PC-9 (cell line): Measurements from ENCODE around the gene PCDH9.

Experiments
- EZH2 ChIP-seq: fragments of 200-600 bp; sonication (generic); IDR thresholded peaks from 2 replicates; pipeline ENCODE4 v1.8.0; 2017; ENCODE audit warnings: antibody characterized with exemption, low read depth
- TF ChIP-seq, protein P1 (sequence below): fragments of 200-600 bp; sonication (generic); conservative IDR thresholded peaks from 2 replicates; pipeline ENCODE4 v1.6.1; 2017; ENCODE audit warnings: mixed run types, antibody characterized with exemption, mild to moderate bottlenecking, moderate library complexity

DNA sequence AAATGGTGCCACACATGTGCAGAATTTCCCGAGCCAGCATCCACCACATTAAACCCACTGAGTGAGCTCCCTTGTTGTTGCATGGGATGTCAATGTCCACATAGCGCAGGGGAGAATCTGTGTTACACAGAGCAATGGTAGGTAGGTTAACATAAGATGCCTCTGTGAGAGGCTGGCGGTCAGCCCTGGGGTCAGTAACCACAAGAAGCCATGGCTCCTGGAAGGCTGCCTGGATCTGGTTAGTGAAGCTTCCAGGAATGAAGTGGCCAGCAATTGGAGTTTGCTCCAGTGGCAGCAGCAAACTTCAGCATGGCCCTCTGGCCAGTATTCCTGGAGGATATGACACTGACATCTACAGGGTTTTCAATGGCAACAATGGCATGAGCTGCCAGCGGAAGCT is 37.0 kb upstream of the PCDH9 start:
- TF ChIP-seq EZH2: no peak
- TF ChIP-seq, protein P1, sequence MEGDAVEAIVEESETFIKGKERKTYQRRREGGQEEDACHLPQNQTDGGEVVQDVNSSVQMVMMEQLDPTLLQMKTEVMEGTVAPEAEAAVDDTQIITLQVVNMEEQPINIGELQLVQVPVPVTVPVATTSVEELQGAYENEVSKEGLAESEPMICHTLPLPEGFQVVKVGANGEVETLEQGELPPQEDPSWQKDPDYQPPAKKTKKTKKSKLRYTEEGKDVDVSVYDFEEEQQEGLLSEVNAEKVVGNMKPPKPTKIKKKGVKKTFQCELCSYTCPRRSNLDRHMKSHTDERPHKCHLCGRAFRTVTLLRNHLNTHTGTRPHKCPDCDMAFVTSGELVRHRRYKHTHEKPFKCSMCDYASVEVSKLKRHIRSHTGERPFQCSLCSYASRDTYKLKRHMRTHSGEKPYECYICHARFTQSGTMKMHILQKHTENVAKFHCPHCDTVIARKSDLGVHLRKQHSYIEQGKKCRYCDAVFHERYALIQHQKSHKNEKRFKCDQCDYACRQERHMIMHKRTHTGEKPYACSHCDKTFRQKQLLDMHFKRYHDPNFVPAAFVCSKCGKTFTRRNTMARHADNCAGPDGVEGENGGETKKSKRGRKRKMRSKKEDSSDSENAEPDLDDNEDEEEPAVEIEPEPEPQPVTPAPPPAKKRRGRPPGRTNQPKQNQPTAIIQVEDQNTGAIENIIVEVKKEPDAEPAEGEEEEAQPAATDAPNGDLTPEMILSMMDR: no peak
